NCI-H460 (cell line): ENCODE results near the gene LAMA4. TPM values are rescaled to one million over a fixed set of nuclear protein-coding genes. Genes with fewer than 3 reads are reported as not detected.

ENCODE experiments used
- DNase-seq: peaks from one replicate; pipeline ENCODE4 v3.0.0-alpha.2; 2016; ENCODE audit warnings: low read depth; ENCODE audit errors: extremely low read depth
- polyA plus RNA-seq: library from polyadenylated mRNA; depleted of rRNA; stranded (reverse); fragments of >200 nt; gene quantifications from 2 replicates; pipeline ENCODE4 v1.2.3, GENCODE V29; 2014; cell fraction: nucleus; rRNA removed
- total RNA-seq: library from RNA; depleted of rRNA; stranded (reverse); fragments of >200 nt; shearing (Covaris generic); gene quantifications from 2 replicates; pipeline ENCODE4 v1.2.3, GENCODE V29; 2014; rRNA removed

The LAMA4 gene, protein sequence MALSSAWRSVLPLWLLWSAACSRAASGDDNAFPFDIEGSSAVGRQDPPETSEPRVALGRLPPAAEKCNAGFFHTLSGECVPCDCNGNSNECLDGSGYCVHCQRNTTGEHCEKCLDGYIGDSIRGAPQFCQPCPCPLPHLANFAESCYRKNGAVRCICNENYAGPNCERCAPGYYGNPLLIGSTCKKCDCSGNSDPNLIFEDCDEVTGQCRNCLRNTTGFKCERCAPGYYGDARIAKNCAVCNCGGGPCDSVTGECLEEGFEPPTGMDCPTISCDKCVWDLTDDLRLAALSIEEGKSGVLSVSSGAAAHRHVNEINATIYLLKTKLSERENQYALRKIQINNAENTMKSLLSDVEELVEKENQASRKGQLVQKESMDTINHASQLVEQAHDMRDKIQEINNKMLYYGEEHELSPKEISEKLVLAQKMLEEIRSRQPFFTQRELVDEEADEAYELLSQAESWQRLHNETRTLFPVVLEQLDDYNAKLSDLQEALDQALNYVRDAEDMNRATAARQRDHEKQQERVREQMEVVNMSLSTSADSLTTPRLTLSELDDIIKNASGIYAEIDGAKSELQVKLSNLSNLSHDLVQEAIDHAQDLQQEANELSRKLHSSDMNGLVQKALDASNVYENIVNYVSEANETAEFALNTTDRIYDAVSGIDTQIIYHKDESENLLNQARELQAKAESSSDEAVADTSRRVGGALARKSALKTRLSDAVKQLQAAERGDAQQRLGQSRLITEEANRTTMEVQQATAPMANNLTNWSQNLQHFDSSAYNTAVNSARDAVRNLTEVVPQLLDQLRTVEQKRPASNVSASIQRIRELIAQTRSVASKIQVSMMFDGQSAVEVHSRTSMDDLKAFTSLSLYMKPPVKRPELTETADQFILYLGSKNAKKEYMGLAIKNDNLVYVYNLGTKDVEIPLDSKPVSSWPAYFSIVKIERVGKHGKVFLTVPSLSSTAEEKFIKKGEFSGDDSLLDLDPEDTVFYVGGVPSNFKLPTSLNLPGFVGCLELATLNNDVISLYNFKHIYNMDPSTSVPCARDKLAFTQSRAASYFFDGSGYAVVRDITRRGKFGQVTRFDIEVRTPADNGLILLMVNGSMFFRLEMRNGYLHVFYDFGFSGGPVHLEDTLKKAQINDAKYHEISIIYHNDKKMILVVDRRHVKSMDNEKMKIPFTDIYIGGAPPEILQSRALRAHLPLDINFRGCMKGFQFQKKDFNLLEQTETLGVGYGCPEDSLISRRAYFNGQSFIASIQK (N-terminal part only)
- total RNA-seq, result not detected in 2 replicates
- polyA plus RNA-seq, result 1.2 TPM in 1 of 2 replicates, not detected in the other

DNA sequence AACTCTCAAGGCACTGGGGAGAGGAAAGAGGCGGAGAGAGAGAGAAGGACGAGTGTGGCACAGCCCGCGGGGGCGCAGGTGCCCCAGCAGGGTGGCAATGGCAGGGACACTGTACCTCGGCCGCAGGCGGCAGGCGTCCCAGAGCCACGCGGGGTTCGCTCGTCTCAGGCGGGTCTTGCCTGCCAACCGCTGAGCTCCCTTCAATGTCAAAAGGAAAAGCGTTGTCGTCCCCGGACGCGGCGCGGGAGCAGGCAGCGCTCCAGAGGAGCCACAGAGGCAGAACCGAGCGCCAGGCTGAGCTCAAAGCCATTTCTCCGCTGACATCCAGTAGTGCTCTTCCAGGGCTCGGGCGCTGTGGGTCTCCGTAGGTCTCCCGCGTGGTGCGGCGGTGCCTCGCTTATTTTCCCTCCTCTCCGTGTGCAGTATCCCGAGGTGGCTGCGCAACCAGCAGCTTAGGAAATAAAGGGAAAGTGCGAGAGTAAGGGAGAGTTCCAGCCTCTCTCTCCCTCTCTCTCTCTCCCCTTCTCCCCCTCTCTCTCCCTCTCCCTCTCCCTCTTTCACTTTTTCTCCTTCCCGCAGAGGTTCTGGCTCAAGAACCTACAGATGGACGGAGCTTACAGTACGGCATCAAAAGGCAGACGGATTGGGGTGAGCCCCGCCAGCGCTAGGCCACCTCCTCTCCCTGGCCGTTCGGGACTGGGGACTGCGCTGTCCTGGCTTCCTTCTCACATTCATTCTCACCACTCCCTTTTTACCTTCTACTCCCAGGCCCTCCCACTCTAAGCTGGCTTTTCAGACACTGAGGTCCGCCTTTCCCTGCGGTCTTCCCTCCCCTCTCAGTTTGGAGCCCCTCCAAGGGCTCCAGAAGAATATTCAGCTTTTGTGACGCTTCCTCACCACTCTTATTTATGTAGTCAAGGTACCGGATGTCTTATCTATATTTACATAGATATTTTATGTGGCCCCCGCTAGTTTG lies at the start of gene LAMA4:
LAMA4 (minus strand) TSS at position 727 of the 976 bp plus-strand sequence; CDS start at position 310, 417 bp downstream.
- DNase-seq, result peak; percentile 6

DNA sequence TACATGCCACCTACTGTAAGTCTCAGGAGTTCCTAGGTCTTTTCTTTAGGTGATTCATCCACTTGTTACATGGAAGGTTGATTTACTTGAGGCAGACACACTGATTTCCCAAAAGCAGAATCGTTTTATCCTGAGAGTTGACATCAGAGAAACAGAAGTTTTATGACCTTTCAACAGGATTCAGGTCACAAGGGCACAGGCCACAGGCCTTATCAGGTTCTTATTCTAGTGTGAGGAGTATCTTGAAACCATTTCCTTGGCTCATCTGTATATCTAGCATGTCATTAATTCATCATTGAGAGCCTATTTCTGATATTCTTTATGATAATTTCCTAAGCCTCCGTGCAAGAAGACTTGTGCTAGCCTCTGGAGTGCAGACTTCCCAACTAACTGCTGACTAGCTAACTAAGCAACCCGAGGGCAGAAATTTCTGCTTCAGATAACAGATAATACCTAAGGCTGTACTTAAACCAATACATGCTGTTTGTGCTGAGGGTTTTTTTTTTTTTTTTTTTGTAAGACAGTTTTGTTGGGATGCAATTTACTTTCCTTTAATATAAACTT lies 47.9 kb upstream of the LAMA4 start:
- DNase-seq, result no peak

DNA sequence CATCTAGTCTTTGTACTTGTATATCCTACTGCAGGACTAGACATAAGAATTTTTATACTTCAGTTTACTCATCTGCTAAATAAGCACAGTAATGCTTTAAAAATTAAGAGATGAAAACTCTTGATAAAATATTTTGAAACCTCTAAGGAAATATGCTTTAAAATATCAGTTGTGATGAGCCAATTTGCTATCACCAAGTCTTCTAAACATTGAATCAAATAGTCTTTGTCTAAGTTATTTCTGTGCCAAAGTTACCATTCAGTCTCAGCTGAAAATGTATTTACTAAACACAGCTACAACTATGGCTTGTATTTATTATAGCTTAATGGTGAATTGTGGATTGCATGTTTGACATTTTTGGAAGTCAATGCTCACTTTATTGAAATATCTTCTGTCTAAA lies 46.5 kb upstream of the LAMA4 start:
- DNase-seq, result no peak

DNA sequence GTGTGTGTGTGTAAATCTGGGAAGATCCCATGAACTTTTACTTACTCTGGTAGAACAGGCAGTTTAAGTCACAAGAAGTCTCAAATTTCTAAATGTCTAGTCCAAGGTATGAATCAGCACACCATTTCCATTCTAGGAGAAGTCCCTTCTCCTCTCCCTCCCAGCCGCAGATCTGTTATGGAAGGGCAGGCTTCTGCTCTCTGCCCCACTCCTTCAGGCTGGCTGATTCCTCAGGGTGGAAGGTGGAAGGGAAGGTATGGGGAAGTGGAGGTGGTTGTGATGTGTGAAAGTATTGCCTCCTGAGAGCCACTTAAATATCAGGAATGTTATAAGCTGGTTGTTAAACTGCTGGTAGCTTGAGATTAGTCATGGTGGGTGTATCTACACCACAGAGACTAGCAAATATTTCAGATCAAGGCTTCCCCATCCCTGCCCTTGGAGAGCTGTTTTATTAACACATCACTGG lies 44.5 kb upstream of the LAMA4 start:
- DNase-seq, result no peak

DNA sequence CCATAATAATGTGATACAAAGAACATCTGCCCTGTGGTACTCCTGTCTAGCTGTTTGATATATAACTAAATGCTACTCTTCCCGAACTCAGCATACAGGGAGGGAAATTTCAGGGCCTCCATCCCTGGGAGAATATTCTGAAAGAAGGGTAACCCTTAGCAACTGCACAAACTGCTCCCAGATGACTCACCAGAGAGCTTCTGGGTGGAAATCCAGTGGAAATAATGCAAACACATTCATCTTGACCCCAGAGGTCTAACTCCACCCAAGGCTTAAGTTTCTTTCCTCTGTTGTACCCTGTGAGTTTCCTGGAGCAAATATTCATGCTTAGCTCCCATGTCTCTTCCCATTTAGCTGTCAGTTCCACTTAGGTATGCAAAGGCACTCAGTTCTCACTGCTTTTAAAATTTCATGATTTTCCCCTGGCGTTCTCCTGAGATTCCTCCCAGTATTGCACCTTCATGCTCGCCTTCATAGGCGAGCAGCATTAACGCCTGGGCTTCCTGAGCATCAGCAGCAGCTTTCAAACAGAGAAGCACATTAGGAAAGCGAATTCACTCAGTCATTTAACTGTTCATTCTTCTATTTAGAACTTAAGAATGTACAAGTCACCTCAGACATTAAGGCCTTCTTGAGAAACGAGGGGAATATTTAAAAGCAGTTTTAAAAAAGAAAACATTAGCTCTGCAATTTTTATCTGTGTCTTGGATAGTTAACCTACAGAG lies 43.8 kb upstream of the LAMA4 start:
- DNase-seq, result no peak

DNA sequence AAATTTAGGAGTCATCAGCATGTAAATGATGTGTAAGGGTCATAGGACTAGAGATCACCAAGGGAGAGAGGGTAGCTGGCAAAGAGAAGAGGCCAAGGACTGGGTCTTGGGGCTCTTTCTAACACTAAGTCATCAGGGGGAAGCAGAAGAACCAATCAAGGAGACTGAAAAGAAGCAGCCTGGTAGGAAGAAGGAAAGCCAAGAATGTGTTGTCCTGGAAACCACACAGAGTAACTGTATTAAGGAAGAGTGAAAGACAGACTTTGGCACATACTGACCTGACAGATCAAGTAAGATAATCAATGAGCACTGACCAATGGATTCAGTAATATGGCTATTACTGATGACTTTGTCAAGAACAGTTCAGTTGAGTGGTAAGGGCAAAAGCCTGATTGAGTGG lies 42.3 kb upstream of the LAMA4 start:
- DNase-seq, result no peak

DNA sequence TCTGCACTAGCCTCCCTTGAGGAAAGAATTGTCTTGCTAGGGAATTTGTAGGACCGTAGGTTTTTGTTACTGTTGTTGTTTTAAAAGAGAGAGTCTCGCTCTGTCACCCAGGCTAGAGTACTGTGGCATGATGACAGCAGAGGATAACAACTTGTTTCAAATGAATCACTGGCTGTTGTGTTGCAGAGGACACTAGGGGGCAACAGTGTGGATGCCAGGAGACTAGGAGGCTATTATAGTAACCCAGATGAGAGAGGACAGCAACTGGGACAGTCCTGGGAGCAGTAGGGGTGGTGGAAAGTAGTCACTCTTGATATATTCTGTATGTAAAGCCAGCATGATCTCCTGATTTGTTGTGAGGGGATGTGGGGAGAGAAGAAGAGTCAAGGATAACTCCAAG lies 41.8 kb upstream of the LAMA4 start:
- no peak for DNase-seq

DNA sequence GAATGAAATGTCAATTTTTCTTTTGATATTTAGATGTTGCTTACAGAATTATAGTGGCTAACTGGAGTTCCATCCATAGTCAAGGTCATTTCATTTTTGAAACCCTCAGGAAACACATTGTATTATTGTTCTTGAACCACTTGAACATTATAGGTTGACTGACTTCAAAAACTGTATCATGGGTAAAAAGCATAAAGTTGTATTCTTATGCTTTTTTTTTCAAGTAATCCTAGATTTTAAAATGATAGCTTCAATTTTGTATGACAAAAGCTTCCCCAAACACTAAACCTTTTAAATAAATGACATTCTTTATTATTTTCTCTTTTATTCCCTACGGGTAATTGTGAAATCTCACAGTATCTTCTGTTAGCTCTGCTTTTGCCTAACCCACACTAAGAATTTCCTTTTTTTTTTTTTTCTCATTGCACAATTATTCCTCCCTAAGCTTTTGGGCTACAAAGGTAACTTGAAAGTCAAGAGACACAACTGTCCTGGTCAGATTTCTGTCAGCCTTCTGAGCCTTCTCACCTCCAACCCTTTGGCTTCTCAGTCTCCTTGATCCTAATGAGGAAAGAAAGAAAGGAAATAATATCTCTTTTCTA lies 36.9 kb upstream of the LAMA4 start:
- no peak for DNase-seq

DNA sequence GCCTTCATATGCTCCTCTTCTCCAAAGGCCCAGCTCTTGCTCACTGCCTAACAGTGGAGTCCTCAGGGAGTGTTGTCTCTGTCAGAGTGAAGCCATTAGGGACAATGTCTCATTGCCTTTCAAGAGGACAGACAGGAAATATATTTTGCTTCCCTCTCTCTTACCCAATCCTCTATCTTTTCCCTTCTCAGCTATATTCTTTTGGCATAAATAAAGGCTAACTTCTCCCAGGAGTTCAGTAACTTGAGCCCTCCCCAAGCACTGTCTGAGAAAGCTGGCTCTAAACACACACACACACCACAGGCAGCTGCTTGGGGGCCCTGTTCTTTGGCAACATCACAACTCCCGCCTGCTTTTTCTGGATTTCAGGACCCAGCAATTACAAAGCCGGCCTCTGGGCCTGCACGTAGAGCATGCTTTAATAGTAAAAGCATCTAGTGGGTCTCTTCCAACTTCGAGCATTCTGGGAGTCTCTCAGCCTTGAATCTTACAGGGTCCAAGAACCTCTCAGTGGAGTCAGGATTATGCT lies 34.7 kb upstream of the LAMA4 start:
- DNase-seq, result no peak

DNA sequence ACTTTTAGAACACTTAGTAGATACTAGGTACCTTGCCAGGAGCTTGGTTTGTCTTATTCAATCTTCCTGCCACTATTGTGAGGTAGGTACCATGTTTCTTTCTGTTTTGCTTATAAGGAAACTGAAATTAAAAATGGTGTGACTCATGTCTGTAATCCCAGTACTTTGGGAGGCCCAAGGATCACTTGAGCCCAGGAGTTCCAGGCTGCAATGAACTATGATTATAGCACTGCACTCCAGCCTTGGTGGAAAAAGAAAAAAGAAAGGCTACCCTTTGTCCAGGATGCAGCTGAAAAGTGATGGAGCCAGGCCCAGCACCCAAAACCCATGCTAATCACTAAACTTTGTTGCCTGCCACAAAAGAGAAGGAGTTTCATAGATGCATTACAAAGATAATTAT lies 34.1 kb upstream of the LAMA4 start:
- no peak for DNase-seq

DNA sequence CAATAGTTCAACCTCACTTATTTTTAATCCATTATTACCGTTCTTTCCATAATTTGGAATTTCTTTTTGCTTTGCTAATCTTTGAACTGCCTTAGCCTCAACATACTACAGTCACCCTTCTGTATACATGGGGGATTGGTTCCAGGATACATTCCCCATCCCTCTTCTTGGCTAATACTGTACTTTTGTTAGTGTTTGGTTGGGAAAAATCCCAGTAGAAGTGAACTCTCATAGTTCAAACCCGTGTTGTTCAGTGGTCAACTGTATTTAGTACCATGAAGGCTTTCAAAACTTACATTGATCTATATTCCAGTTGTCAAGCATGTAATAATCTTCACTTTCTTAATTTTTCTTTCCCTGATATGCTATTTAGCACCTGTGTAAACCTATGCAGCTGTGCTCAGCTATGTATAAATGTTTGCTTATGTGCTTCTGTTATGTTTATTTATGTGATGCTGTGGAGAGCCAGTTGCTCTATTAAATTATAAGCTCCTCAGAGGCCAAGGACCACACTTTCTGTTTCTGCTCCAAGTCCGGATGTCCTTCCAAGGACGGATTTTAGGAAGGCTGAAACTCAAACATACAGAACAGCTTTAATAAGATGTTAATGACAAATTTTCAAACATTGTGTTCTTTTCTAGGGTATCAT lies 33.3 kb upstream of the LAMA4 start:
- no peak for DNase-seq

DNA sequence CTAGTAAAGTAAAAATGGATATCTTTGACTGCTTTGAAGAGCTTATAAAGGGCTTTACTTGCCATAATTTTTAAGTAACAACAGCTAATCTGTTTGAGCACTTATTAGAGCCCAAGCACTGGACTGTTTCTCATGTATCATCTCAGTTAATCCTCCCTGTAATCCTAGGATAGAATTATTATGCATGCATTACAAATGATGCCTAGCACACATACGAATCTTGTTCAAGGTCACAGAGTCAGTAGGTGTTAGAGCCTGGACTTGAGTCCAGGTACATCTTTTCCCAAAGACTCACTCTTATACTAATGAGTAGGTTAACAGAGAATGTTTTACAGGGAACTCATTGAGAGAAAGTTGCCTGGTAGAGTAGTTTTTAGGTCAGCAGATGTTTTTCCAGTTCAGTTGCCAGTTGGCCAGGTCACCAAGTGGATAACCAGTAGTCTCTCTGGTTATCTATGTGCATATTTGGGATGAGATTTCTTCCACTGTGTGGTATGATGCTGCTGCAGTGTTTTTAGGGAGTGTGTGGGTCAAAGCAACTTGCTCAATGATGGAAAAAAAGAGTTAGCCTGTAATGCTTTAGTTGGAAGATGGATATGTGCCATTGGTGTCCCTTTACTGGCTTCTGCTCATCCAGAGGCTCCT lies 32.3 kb upstream of the LAMA4 start:
- no peak for DNase-seq

DNA sequence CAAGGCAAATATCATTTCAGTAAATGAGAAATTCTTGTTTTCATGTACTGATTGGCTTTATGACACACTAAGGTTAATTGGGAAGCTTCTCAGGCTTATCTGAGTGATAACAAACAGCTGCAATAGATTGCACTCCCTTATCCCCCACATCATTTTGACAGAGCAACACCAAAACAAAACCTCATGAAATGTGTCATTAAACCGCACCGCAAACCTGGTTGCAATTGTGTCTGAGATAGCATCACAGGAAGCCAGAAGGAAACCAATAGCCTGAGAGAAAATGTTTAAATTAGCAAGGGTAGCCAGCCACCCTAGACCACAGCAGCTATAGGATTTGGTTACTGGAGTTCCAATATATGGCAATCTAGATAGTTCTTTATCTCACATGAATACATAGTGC lies 31.6 kb upstream of the LAMA4 start:
- no peak for DNase-seq

DNA sequence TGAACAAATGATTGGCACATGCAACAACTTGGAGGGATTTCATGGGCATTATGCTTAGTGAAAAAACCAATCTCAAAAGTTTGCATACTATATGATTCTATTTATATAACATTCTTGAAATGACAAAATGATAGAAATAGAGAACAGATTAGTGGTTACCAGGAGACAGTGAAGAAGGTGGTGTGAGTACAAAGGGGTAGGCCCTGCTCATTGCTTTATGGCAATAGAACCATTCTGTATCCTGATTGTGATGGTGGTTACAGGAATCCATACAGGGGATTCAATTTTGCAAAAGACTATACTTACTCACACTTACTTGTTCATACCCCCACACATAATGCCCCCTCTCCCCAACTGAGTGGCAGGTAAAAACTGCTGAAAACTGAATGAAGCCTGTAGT lies 30.2 kb upstream of the LAMA4 start:
- DNase-seq, result no peak

DNA sequence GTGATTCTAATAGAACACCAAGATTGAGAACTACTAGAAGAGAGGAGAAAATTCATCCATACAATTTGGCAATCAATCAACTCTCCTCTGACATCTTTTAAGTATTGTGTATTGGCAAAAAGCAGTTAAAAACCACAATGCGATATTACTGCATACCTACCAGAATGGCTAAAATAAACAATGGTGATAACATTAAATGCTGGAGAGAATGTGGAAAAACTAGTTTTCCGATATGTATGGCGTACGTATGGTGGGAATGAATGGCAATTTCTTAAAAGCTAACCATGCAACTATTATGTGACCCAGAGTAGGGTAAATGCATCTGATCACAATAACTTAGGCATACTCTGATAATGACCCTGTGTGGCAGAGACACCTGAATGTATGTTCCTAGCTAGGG lies 29.3 kb upstream of the LAMA4 start:
- DNase-seq, result no peak

DNA sequence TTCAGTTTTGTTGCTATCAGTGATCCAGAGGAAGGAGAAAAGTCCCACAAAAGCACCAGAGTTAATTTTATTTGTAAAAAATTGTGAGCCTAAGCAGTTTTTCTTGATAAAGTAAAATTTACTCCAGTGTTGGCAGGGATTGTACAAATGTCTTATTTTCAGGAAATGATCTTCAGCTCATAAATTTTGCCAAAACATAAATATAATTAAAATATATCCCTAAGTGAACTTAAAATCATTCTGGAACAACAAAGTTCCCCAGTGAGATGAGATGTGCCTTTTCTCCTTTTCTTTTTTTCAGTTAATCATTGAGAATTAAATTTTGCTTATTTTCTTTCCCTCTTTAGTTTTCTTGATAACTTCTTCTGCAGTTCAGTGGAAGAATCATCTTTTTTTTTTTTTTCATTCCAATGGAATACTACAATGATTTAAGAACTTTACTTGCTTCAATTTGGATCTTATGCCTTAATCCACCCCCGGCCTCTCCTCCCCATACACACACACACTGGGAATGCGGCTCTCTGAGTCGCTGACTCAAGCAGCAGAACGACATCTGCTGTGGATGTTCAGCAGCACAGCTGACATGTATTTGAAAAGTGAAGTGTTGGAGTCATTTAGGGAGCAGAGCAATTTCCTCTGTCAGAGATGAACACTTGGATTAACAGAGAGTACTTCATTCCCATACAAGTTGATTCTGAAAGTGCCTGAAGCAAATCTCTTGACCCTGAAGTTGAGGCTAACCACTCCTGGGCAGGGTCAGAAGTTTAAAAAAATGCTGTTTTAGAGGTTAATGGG lies 27.7 kb upstream of the LAMA4 start:
- DNase-seq, result no peak
